RWPE1 (cell line): ENCODE data around the gene PPT2.

Experiments
- CTCF ChIA-PET: fragments of 350-600 bp; sonication (Branson Sonifier 250); formaldehyde crosslinking; extraction: SDS; loops from one replicate; lab custom pipeline; 2021; lab: Yijun Ruan, JAX
- POLR2A ChIA-PET: fragments of 400-600 bp; formaldehyde crosslinking; extraction: SDS; loops from one replicate; lab custom pipeline; 2020; ENCODE audit warnings: antibody characterized with exemption; ENCODE audit not compliant: low non-redundant PET; lab: Yijun Ruan, JAX
- DNase-seq: peaks from one replicate; pipeline ENCODE4 v3.0.0; 2012; ENCODE audit warnings: low spot score
- H3K27ac ChIP-seq: fragments of 450-650 bp; 2 replicates; pipeline ENCODE4 v1.5.1; 2017
- TF ChIP-seq, protein P1 (sequence below): fragments of 450-650 bp; conservative IDR thresholded peaks from 2 replicates; pipeline ENCODE4 v1.5.1; 2017; ENCODE audit warnings: low read depth, mild to moderate bottlenecking

The PPT2 gene

DNA sequence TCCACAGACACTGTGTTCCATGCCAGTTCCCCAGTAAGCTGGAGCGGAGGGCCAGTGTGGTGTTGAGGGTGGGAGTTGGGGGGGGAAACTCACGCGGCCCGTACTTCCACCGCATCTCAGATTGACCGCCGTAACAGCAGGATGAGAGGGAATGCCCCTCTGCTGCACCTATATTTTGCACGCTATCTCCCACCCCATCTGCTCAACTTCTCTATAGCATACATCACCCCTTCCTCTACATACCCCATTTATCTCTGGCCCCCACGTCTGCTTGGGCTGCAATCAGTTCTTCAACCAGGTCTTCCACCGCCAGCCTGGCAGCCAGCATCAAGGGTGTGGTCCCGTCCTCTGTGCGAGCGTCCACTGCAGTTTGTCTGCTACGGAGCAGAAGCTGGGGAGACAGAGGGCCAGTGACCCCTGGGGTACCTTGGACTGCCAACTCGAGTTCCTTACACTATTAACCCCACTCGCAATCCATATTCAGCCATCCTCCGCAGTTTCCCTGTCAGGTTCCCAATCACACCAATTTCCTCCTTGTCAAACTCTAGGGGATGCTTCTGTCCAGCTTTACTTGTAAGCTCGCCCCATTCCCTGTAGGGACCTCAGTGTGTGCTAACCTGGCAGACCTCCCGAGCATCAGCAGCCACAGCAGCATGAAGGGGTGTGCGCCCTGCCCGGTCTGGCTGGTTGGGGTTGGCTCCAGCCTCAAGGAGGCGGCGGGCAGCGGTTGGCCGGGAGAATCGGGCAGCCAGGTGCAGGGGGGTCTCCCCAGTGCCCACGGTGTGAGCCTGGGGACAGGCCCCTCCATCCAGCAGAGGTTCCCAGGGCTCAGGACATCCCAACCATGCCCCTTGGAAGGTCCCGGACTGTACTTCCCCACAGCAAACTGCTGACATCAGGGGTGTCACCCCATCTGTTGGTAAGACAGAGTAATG is 43.0 kb downstream of the PPT2 start:
- no peak for DNase-seq
- peak overlapping the region; percentile 95 for H3K27ac ChIP-seq
- ChIA-PET CTCF (interaction anchor here (0.7 kb wide), 1 partner anchor 167 kb away, joined by 4 read pairs; no protein-coding TSS in a partner anchor), POLR2A (no interaction called here)
- TF ChIP-seq, protein P1, sequence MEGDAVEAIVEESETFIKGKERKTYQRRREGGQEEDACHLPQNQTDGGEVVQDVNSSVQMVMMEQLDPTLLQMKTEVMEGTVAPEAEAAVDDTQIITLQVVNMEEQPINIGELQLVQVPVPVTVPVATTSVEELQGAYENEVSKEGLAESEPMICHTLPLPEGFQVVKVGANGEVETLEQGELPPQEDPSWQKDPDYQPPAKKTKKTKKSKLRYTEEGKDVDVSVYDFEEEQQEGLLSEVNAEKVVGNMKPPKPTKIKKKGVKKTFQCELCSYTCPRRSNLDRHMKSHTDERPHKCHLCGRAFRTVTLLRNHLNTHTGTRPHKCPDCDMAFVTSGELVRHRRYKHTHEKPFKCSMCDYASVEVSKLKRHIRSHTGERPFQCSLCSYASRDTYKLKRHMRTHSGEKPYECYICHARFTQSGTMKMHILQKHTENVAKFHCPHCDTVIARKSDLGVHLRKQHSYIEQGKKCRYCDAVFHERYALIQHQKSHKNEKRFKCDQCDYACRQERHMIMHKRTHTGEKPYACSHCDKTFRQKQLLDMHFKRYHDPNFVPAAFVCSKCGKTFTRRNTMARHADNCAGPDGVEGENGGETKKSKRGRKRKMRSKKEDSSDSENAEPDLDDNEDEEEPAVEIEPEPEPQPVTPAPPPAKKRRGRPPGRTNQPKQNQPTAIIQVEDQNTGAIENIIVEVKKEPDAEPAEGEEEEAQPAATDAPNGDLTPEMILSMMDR = no peak

DNA sequence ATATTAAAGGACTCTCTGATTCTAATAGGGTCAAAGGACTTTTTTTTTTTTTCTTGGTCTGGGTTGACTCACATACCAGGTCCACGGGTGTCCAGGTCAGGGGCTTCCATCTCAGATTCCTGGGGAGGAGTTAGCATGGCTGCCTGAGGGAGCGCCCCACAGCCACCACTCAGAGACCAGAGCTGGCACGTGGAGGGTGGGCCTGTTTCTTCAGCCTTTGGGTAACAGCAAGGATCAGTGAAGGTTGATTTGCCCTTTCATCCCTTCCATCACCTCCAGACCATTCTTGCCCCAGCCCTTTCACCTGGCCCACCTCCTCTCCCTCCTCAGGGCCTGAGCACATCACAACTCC is 44.4 kb downstream of the PPT2 start:
- DNase-seq = no peak
- TF ChIP-seq, protein P1 = no peak
- ChIA-PET CTCF (interaction anchor here (0.6 to 0.7 kb wide), 2 partner anchors 56 to 727 kb away, joined by 3 read pairs; no protein-coding TSS in a partner anchor), POLR2A (no interaction called here)
- peak overlapping the region; percentile 95; the same call in 1 of the 2 replicates for H3K27ac ChIP-seq

DNA sequence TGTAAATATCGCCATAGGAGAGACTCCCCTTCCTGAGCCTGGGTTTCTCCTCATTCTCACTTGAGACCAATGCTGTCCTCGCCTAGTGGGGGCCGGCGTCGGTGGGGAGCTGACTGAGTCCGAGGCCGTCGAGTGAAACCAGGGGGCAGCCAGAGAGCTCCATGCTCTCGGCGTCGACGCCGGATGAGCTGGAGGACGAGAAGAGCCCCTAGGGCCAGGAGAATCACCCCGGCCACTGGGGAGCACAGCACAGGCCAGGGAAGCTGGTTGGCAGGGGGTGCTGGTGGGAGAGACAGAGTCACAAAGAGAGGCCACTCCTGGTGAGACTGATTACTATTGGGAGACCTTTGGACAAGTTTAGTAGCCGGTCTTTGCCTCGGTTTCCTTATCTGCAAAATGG is 44.9 kb downstream of the PPT2 start:
- no peak overlapping the region for H3K27ac ChIP-seq
- TF ChIP-seq, protein P1 = no peak
- no peak for DNase-seq
- ChIA-PET POLR2A (no interaction called here), CTCF (interaction anchor here (0.7 kb wide), 1 partner anchor 726 kb away, joined by 3 read pairs; no protein-coding TSS in a partner anchor)

GRCh38 chr6:32200711-32201475 is 47.0 kb downstream of the PPT2 start:
- no peak for DNase-seq
- TF ChIP-seq, protein P1 = no peak
- ChIA-PET POLR2A (no interaction called here), CTCF (interaction anchor here (0.6 kb wide), 1 partner anchor 108 kb away, joined by 4 read pairs; no protein-coding TSS in a partner anchor)
- no peak overlapping the region for H3K27ac ChIP-seq

GRCh38 chr6:32202186-32202585 is 48.2 kb downstream of the PPT2 start:
- no peak for DNase-seq
- CTCF ChIA-PET = no interaction called here
- TF ChIP-seq, protein P1 = no peak
- POLR2A ChIA-PET = no interaction called here
- H3K27ac ChIP-seq = no peak overlapping the region

- POLR2A ChIA-PET = no interaction called here
- CTCF ChIA-PET = interaction anchor here (0.6 kb wide), 1 partner anchor 636 kb away, joined by 3 read pairs; no protein-coding TSS in a partner anchor
Measured at GRCh38 chr6:32203426-32204267, 49.7 kb downstream of the PPT2 start.

More at GRCh38 chr6:32203426-32204267, 49.7 kb downstream of the PPT2 start:
- H3K27ac ChIP-seq = no peak overlapping the region
- TF ChIP-seq, protein P1 = no peak
- no peak for DNase-seq
